ENCODE data around the gene PCBD2.

Gene PCBD2

GRCh38 chr5:135004376-135004775 is 99.4 kb downstream of the PCBD2 start:
- DNase-seq (ENCODE audit: low read depth in 2 of 2) = no peak

GRCh38 chr5:135005076-135005475 is 100.1 kb downstream of the PCBD2 start:
- no peak for DNase-seq (ENCODE audit: low read depth in 2 of 2)

- no peak for DNase-seq (ENCODE audit: low read depth in 2 of 2)
Measured at GRCh38 chr5:135007305-135007704, 102.4 kb downstream of the PCBD2 start.

- no peak for DNase-seq (ENCODE audit: low read depth in 2 of 2)
Measured at GRCh38 chr5:135007749-135008363, 102.9 kb downstream of the PCBD2 start.

- no peak for DNase-seq (ENCODE audit: low read depth in 2 of 2)
Measured at GRCh38 chr5:135008556-135008955, 103.6 kb downstream of the PCBD2 start.

GRCh38 chr5:135008981-135009735 is 104.2 kb downstream of the PCBD2 start:
- DNase-seq (ENCODE audit: low read depth in 2 of 2) = no peak

- DNase-seq (ENCODE audit: low read depth in 2 of 2) = no peak
Measured at GRCh38 chr5:135009736-135010501, 105.0 kb downstream of the PCBD2 start.

- no peak for DNase-seq (ENCODE audit: low read depth in 2 of 2)
Measured at GRCh38 chr5:135010502-135011354, 105.8 kb downstream of the PCBD2 start.

GRCh38 chr5:135011355-135012032 is 106.6 kb downstream of the PCBD2 start:
- DNase-seq (ENCODE audit: low read depth in 2 of 2) = no peak

- no peak for DNase-seq (ENCODE audit: low read depth in 2 of 2)
Measured at GRCh38 chr5:135012033-135012588, 107.2 kb downstream of the PCBD2 start.
